ENCODE measurements around the gene HSD17B12. TPM values are rescaled to one million over a fixed set of nuclear protein-coding genes. Genes with fewer than 3 reads are reported as not detected.

The HSD17B12 gene
- total RNA-seq, 1 experiment from 2014 or later, result 88.9 TPM

GRCh38 chr11:43866969-43867368 lies 186.4 kb downstream of the HSD17B12 start:
- H3K4me3 ChIP-seq, result no peak overlapping the region
- DNase-seq, result no peak
- H3K27ac ChIP-seq, result no peak overlapping the region
- H3K4me1 ChIP-seq, result no peaks in the 10 kb centered on the region; the same call in 1 of the 2 replicates
- H3K9me3 ChIP-seq (replicated peaks), result no peaks in the 10 kb centered on the region
- no peaks in the 10 kb centered on the region for H3K36me3 ChIP-seq
- H3K27me3 ChIP-seq, result no peaks in the 10 kb centered on the region

DNA sequence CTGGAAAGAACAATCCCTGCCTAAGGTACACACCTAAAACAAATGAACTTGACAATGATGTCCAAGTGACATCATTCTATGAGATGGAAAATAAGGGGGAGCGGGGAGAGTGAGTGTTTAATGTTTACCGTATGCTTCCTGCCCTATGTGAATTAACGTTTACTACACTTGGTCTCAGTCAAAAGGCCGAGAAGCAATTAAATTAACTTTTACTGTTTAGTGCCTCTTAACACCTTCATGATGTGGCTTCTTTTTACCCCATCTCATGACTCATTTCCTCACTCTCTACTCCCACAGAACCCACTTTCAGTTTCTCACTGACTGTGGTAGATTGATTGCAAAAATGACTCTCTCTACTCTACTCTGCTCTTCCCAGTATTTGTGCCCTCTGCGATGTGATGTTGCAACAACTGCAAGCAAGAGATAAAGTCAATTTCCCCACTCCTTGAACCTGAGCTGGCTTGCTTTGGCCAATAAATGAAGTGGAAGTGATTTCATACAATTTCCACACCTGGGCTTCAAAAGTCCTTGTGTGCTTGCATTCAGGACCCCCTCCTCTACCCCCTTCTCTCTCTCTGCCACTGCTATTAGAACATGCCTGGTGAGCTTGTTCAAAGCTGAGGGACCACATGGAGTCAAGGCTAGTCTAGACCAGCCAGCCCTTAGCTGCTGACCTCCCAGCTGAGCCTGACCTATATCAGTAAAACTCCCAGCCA lies 188.5 kb downstream of the HSD17B12 start:
- Histone ChIP-seq H3K4me3 (no peak overlapping the region), H3K27me3 (peaks cover 10% of the 10 kb centered on the region; the same call in 1 of the 2 replicates), H3K9me3 (replicated peaks) (no peaks in the 10 kb centered on the region), H3K36me3 (no peaks in the 10 kb centered on the region), H3K27ac (no peak overlapping the region), H3K4me1 (no peaks in the 10 kb centered on the region; the same call in 1 of the 2 replicates)
- no peak for DNase-seq

DNA sequence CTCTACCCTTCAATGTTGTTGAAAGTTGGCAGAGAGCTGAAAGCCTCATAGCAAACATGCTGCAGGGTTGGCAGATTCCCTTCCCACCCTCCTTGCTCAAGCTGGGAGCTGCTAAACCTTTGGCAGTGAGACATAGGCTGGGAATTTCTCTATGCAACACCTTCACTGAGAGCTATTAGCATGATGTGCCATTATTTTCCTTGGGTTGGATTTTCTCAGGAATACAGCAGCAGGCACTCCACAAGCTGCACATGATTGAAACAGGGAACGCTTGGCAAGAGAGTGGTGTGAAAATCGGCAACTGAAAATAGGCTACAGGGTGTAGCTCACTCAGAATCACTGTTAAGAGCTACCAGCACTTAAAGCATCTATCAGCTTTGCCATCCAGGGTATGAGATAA lies 190.5 kb downstream of the HSD17B12 start:
- Histone ChIP-seq H3K4me1 (no peaks in the 10 kb centered on the region; the same call in 1 of the 2 replicates), H3K27ac (no peak overlapping the region), H3K4me3 (no peak overlapping the region), H3K36me3 (no peaks in the 10 kb centered on the region), H3K27me3 (peaks cover 12% of the 10 kb centered on the region; the same call in 1 of the 2 replicates), H3K9me3 (replicated peaks) (no peaks in the 10 kb centered on the region)
- no peak for DNase-seq

DNA sequence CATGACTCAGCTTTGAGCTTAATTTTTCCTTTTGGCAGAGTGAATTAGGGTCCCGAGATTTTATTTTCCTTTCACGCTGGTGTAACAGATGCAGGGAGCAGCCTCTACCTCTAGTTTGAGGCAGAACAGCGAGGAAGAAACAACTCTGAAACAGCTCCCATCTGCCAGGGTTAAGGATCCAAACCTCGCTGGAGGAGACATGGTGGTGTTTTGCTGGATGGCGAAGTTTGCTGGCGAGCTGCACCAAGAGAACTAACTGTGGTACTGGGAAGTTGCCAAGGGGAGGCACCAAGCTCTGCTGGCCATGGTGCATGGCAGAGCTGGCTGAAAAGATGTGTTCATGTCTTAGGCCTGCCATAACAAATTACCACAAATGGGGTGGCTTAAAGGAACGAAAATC lies 192.5 kb downstream of the HSD17B12 start:
- Histone ChIP-seq H3K4me1 (no peaks in the 10 kb centered on the region; the same call in 1 of the 2 replicates), H3K9me3 (replicated peaks) (no peaks in the 10 kb centered on the region), H3K4me3 (no peak overlapping the region), H3K27me3 (peaks cover 12% of the 10 kb centered on the region; the same call in 1 of the 2 replicates), H3K27ac (no peak overlapping the region), H3K36me3 (no peaks in the 10 kb centered on the region)
- no peak for DNase-seq

DNA sequence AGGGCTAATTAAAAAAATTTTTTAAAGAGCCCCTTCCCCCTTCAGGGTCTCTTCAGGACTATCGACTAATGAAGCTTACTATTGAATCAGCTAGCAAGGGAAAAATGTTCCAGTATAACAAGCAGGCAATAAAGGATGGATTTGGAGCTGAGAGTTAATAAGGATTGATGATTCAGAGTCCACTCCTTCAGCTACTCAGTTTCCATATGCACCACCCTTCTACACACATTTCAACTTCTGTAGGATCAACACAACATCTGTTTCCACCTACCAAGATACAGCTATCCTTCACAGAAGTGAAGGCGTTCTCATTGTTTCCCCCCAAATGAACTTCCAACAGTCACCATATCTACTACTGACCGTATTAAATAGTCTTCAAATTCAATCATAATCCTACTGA lies 193.5 kb downstream of the HSD17B12 start:
- H3K4me3 ChIP-seq, result no peak overlapping the region
- no peaks in the 10 kb centered on the region for H3K36me3 ChIP-seq
- no peaks in the 10 kb centered on the region for H3K4me1 ChIP-seq
- H3K27ac ChIP-seq, result no peak overlapping the region
- H3K9me3 ChIP-seq (replicated peaks), result no peaks in the 10 kb centered on the region
- DNase-seq, result no peak
- peaks cover 12% of the 10 kb centered on the region; the same call in 1 of the 2 replicates for H3K27me3 ChIP-seq

DNA sequence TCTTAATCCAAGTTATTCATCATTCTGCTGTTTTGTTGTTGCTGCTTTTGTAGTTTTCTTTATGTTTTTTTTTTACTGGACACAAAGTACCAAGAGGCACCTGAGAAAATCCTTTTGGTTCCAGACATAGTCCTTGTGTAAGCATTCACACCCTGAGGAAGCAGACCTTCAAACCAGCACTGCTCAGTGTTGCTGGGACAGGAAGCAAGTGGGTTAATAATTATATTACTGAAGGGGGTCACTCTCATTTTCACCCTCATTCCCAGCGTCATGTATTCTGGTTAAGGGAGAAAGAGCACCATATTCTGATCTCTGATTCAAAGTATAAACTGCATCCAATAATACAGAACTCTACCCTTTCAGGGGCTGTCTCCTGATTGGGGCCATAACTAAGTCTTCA lies 194.2 kb downstream of the HSD17B12 start:
- H3K4me1 ChIP-seq, result no peaks in the 10 kb centered on the region
- H3K27ac ChIP-seq, result no peak overlapping the region
- no peaks in the 10 kb centered on the region for H3K36me3 ChIP-seq
- no peak overlapping the region for H3K4me3 ChIP-seq
- H3K9me3 ChIP-seq (replicated peaks), result no peaks in the 10 kb centered on the region
- DNase-seq, result no peak
- H3K27me3 ChIP-seq, result peaks cover 12% of the 10 kb centered on the region; the same call in 1 of the 2 replicates

DNA sequence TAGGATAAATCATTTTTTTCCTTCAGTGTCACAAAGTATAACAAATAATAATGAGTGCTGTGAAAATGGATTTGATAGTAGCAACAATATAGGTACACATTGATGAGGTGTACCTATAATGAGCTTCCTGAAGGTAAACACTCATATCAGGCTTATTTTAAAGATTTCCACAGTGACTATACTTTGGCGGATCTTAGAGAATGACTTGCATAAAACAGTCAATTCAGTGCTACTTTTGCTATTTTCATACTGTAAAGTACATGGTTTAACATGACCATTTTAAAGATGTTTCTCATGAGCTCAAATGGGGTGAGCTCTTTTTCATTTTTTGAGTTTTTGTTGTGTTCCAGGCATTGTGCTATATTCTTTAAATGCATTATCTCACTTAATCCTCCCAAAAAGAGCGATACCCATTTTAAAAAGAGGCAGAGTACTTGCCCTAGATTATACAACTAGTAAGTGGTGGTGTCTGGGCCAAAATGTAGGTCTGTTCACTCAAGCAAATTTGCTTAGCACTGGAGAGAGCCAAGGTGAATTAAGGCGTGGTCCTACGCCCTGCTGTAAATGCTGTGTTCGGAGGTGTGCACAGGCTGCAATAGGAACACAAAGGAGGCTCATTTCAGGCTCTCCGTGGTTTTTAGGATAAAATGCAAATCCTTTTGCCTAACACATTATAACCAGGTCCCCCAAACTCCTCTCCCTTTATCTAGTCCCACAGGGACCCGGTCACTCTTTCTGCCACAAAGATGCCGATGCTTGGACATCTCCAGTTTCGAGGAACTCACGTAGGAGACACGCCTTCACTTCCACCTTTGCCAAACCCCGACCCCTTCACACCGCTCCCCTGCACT lies 199.5 kb downstream of the HSD17B12 start:
- DNase-seq, result no peak
- Histone ChIP-seq H3K9me3 (replicated peaks) (no peaks in the 10 kb centered on the region), H3K27me3 (no peaks in the 10 kb centered on the region), H3K27ac (no peak overlapping the region), H3K4me1 (peaks cover 3% of the 10 kb centered on the region; the same call in 1 of the 2 replicates), H3K36me3 (peaks cover 7% of the 10 kb centered on the region), H3K4me3 (peak overlapping the region; percentile 76)

GRCh38 chr11:43880640-43881159 lies 200.2 kb downstream of the HSD17B12 start, which contains the start of gene ALKBH3:
Gene ALKBH3, plus strand, starts transcription at chr11:43880831. Its CDS starts 1,822 bp downstream, at chr11:43882653.
- Histone ChIP-seq H3K27ac (peak within 1 kb of the TSS; percentile 35; the same call in 1 of the 2 replicates), H3K4me1 (peaks cover 3% of the 10 kb centered on the region; the same call in 1 of the 2 replicates), H3K4me3 (peak within 1 kb of the TSS; percentile 76), H3K36me3 (peaks cover 10% of the 10 kb centered on the region), H3K27me3 (no peaks in the 10 kb centered on the region), H3K9me3 (replicated peaks) (no peaks in the 10 kb centered on the region)
- DNase-seq, result peak; percentile 95 to 97

DNA sequence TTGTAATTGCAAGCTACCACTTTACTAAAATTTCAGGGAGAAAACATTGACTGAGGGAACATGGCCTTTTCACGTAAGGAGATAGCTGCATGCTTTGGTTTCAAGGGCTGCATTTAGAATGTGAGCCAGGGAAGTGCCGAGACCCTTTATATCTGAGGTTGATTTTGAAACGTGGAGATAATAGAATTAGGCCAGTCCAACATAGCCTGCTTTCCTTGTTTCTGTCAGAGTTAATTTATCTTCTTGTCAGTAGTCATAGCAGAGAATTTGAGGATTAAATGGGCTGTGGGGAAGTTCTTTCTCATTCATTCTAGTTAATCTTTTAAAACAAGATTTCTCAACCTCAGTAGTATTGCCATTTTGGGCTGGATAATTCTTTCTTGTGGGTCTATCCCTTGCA lies 212.3 kb downstream of the HSD17B12 start:
- DNase-seq, result no peak
- peaks cover 51% of the 10 kb centered on the region for H3K36me3 ChIP-seq
- H3K4me3 ChIP-seq, result no peak overlapping the region
- H3K4me1 ChIP-seq, result no peaks in the 10 kb centered on the region
- no peak overlapping the region for H3K27ac ChIP-seq
- H3K9me3 ChIP-seq (replicated peaks), result no peaks in the 10 kb centered on the region
- H3K27me3 ChIP-seq, result no peaks in the 10 kb centered on the region

- no peak overlapping the region for H3K27ac ChIP-seq
- no peaks in the 10 kb centered on the region for H3K27me3 ChIP-seq
- H3K4me3 ChIP-seq, result no peak overlapping the region
- peaks cover 63% of the 10 kb centered on the region for H3K36me3 ChIP-seq
- no peaks in the 10 kb centered on the region for H3K4me1 ChIP-seq
- H3K9me3 ChIP-seq (replicated peaks), result no peaks in the 10 kb centered on the region
- DNase-seq, result no peak
These were observed 214.0 kb downstream of the HSD17B12 start for GRCh38 chr11:43894546-43894945.

DNA sequence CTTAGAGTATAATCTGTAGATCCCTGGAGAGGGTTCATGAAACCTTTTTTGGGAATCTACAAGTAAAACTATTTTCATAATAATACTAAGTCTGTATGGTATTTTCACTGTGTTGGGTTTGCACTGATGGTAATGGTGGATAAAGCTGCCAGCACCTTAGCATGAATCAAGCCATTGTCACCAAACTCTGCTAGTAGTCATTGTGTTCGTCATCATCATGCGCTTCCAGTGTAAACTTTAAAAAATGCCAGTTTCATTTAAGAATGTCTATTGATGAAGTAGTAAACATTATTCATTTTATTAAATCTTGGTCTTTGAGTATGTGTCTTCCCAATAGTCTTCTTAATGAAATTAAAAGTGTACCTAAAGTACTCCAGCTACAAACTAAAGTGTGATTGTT lies 215.1 kb downstream of the HSD17B12 start:
- Histone ChIP-seq H3K4me3 (no peak overlapping the region), H3K4me1 (no peaks in the 10 kb centered on the region), H3K9me3 (replicated peaks) (no peaks in the 10 kb centered on the region), H3K27ac (no peak overlapping the region), H3K27me3 (no peaks in the 10 kb centered on the region), H3K36me3 (peaks cover 64% of the 10 kb centered on the region)
- no peak for DNase-seq

- Histone ChIP-seq H3K27ac (no peak overlapping the region), H3K4me1 (no peaks in the 10 kb centered on the region), H3K27me3 (no peaks in the 10 kb centered on the region), H3K36me3 (peaks cover 49% of the 10 kb centered on the region), H3K4me3 (no peak overlapping the region), H3K9me3 (replicated peaks) (no peaks in the 10 kb centered on the region)
- DNase-seq, result no peak
These were observed 218.0 kb downstream of the HSD17B12 start for GRCh38 chr11:43898574-43898973.

DNA sequence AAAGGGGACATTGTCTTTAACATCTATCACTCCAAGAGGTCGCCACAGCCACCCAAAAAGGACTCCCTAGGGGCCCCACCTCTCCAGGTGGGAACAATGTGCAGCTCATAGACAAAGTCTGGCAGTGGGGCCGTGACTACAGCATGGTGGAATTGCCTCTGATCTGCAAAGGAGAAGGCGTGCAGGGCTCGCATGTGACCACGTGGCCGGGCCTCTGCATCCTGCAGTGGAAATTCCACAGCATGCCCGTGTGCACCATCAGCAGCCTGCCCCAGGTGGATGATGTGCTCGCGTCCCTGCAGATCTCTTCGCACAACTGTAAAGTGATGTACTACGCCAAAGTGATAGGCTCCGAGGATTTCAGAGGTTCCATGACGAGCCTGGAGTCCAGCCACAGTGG lies 218.6 kb downstream of the HSD17B12 start:
- no peaks in the 10 kb centered on the region for H3K4me1 ChIP-seq
- no peaks in the 10 kb centered on the region for H3K27me3 ChIP-seq
- H3K27ac ChIP-seq, result no peak overlapping the region
- no peak for DNase-seq
- no peak overlapping the region for H3K4me3 ChIP-seq
- no peaks in the 10 kb centered on the region for H3K9me3 ChIP-seq (replicated peaks)
- peaks cover 45% of the 10 kb centered on the region for H3K36me3 ChIP-seq

DNA sequence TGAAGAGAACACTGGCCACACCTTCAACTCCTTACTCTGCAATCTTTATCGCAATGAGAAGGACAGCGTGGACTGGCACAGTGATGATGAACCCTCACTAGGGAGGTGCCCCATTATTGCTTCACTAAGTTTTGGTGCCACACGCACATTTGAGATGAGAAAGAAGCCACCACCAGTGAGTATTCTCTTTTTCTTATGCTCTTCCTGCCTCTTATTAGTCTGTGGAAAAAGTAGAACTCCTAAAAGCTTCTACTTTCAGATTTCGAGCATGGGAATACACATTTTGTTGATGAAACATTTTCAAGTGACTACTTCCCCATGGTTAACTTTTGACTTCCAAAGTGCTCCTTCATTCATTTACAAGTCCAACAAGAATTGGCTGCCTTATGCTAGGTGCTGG lies 221.0 kb downstream of the HSD17B12 start:
- no peak overlapping the region for H3K4me3 ChIP-seq
- no peak overlapping the region for H3K27ac ChIP-seq
- no peaks in the 10 kb centered on the region for H3K27me3 ChIP-seq
- peaks cover 27% of the 10 kb centered on the region for H3K36me3 ChIP-seq
- no peak for DNase-seq
- no peaks in the 10 kb centered on the region for H3K9me3 ChIP-seq (replicated peaks)
- no peaks in the 10 kb centered on the region for H3K4me1 ChIP-seq

DNA sequence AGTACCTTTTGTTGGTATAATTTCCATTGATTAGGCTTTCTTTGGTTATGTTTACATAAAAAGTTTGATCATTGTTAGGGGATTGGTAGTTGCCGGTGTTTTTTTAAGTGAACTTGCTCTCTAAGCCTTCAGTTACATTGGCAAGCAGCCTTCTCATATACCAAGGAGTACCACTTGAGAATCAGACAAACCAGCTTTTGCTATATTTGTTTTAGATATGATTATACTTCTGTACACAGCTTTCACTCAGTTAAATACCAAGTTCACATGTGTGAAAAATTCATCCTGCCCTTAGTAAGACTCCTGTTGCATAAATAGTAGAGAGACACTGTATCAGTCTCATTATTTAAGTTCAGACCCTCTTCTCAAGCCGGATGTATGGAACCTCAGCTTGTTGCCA lies 222.5 kb downstream of the HSD17B12 start:
- no peak overlapping the region for H3K4me3 ChIP-seq
- no peak overlapping the region for H3K27ac ChIP-seq
- no peak for DNase-seq
- H3K4me1 ChIP-seq, result no peaks in the 10 kb centered on the region
- H3K36me3 ChIP-seq, result peaks cover 16% of the 10 kb centered on the region
- no peaks in the 10 kb centered on the region for H3K27me3 ChIP-seq
- H3K9me3 ChIP-seq (replicated peaks), result no peaks in the 10 kb centered on the region
